Immature natural killer cell (primary cell): ENCODE measurements around the gene GNG8. TPM values are rescaled to one million over a fixed set of nuclear protein-coding genes. Genes with fewer than 3 reads are reported as not detected.

Source experiments
- DNase-seq, 3 donors: peaks; one replicate each; pipeline ENCODE4 v3.0.0; 2022; ENCODE audit warnings: mixed read lengths in 1 of 3
- H3K27ac Mint-ChIP-seq, 6 donors: one replicate each; pipeline ENCODE4 v1.8.0; 2020; ENCODE audit warnings: mixed read lengths in 6 of 6, mild to moderate bottlenecking in 5 of 6, inconsistent platforms in 4 of 6, moderate library complexity in 3 of 6
- H3K27me3 Mint-ChIP-seq, 3 donors: one replicate each; pipeline ENCODE4 v1.8.0; 2020 to 2021; ENCODE audit warnings: low read depth in 3 of 3, mild to moderate bottlenecking in 3 of 3, mixed read lengths in 3 of 3, moderate library complexity in 3 of 3, inconsistent platforms in 1 of 3
- H3K36me3 Mint-ChIP-seq, 3 donors: one replicate each; pipeline ENCODE4 v1.8.0; 2020; ENCODE audit warnings: mixed read lengths in 3 of 3, inconsistent platforms in 2 of 3, mild to moderate bottlenecking in 2 of 3
- H3K4me1 Mint-ChIP-seq, 2 donors: one replicate each; pipeline ENCODE4 v1.8.0; 2020; ENCODE audit warnings: inconsistent platforms in 2 of 2, mild to moderate bottlenecking in 2 of 2, mixed read lengths in 2 of 2, moderate library complexity in 1 of 2
- H3K4me3 Mint-ChIP-seq, 5 donors: one replicate each; pipeline ENCODE4 v1.8.0; 2020; ENCODE audit warnings: mild to moderate bottlenecking in 5 of 5, mixed read lengths in 5 of 5, inconsistent platforms in 3 of 5, moderate library complexity in 3 of 5
- H3K9me3 Mint-ChIP-seq, 6 donors: one replicate each; pipeline ENCODE4 v1.8.0; 2020; ENCODE audit warnings: mild to moderate bottlenecking in 6 of 6, mixed read lengths in 6 of 6, inconsistent platforms in 4 of 6, moderate library complexity in 3 of 6
- polyA plus RNA-seq, 3 donors: library from polyadenylated mRNA; unstranded; fragments of 300-500 nt; fragmentation: Illumina TruSeq; gene quantifications; one replicate each; pipeline ENCODE4 v1.2.3, GENCODE V29; 2021

The GNG8 gene
- polyA plus RNA-seq, 3 donors from 2014 or later, result not detected

- Mint-ChIP-seq H3K27ac (peak overlapping the region in 2 of 6 donors; percentile 35 to 43), H3K4me1 (peaks cover 32 to 36% of the 10 kb centered on the region in 2 donors), H3K4me3 (no peak overlapping the region), H3K36me3 (peaks cover 12 to 31% (median 19%) of the 10 kb centered on the region in 3 donors), H3K27me3 (peaks cover 2 to 6% (median 3%) of the 10 kb centered on the region in 3 donors), H3K9me3 (no peaks in the 10 kb centered on the region)
- no peak for DNase-seq
These were observed 26.2 kb downstream of the GNG8 start for GRCh38 chr19:46609511-46610412.

GRCh38 chr19:46608581-46609345 lies 27.2 kb downstream of the GNG8 start:
- peak overlapping the region in 2 of 6 donors; percentile 43 to 50 for H3K27ac Mint-ChIP-seq
- DNase-seq, result no peak
- no peaks in the 10 kb centered on the region for H3K9me3 Mint-ChIP-seq
- H3K4me3 Mint-ChIP-seq, result no peak overlapping the region
- H3K4me1 Mint-ChIP-seq, result peaks cover 28 to 31% of the 10 kb centered on the region in 2 donors
- peaks cover 2 to 6% (median 3%) of the 10 kb centered on the region in 3 donors for H3K27me3 Mint-ChIP-seq
- H3K36me3 Mint-ChIP-seq, result peaks cover 12 to 31% (median 19%) of the 10 kb centered on the region in 3 donors

- H3K27me3 Mint-ChIP-seq, result peaks cover 2 to 6% (median 3%) of the 10 kb centered on the region in 3 donors
These were observed 27.8 kb downstream of the GNG8 start for GRCh38 chr19:46608178-46608577.

GRCh38 chr19:46607448-46607841 lies 28.6 kb downstream of the GNG8 start:
- Mint-ChIP-seq H3K27me3 (peaks cover 2 to 4% (median 4%) of the 10 kb centered on the region in 3 donors), H3K27ac (no peak overlapping the region), H3K36me3 (peaks cover 12 to 31% (median 19%) of the 10 kb centered on the region in 3 donors), H3K9me3 (no peaks in the 10 kb centered on the region), H3K4me3 (no peak overlapping the region), H3K4me1 (peaks cover 37 to 43% of the 10 kb centered on the region in 2 donors)
- DNase-seq, result no peak

More at GRCh38 chr19:46608178-46608577, 27.8 kb downstream of the GNG8 start:
- Mint-ChIP-seq H3K4me3 (no peak overlapping the region), H3K9me3 (no peaks in the 10 kb centered on the region), H3K4me1 (peaks cover 33 to 37% of the 10 kb centered on the region in 2 donors), H3K27ac (no peak overlapping the region), H3K36me3 (peaks cover 12 to 31% (median 19%) of the 10 kb centered on the region in 3 donors)
- no peak for DNase-seq

GRCh38 chr19:46606681-46607447 lies 29.1 kb downstream of the GNG8 start:
- Mint-ChIP-seq H3K4me1 (peaks cover 37 to 43% of the 10 kb centered on the region in 2 donors), H3K4me3 (no peak overlapping the region), H3K27me3 (peaks cover 1 to 7% (median 6%) of the 10 kb centered on the region in 3 donors), H3K27ac (peak overlapping the region in 1 of 6 donors; percentile 55), H3K36me3 (peaks cover 12 to 31% (median 19%) of the 10 kb centered on the region in 3 donors), H3K9me3 (no peaks in the 10 kb centered on the region)
- DNase-seq, result no peak

- DNase-seq, result no peak
- peaks cover 30 to 36% of the 10 kb centered on the region in 2 donors for H3K4me1 Mint-ChIP-seq
- peak overlapping the region in 2 of 5 donors; percentile 5 to 6 for H3K4me3 Mint-ChIP-seq
- H3K36me3 Mint-ChIP-seq, result peaks cover 12 to 31% (median 19%) of the 10 kb centered on the region in 3 donors
- H3K9me3 Mint-ChIP-seq, result no peaks in the 10 kb centered on the region
- H3K27me3 Mint-ChIP-seq, result peaks cover 0 to 8% (median 7%) of the 10 kb centered on the region in 3 donors
- H3K27ac Mint-ChIP-seq, result peak overlapping the region in 1 of 6 donors; percentile 49
These were observed 30.0 kb downstream of the GNG8 start for GRCh38 chr19:46606019-46606418.

- DNase-seq, result no peak
- H3K36me3 Mint-ChIP-seq, result peaks cover 12 to 28% (median 19%) of the 10 kb centered on the region in 3 donors
- no peaks in the 10 kb centered on the region for H3K9me3 Mint-ChIP-seq
- peaks cover 25 to 31% of the 10 kb centered on the region in 2 donors for H3K4me1 Mint-ChIP-seq
- peaks cover 6 to 14% (median 13%) of the 10 kb centered on the region in 3 donors for H3K27me3 Mint-ChIP-seq
- H3K4me3 Mint-ChIP-seq, result peak overlapping the region in 1 of 5 donors; percentile 6
- peak overlapping the region in 2 of 6 donors; percentile 49 to 55 for H3K27ac Mint-ChIP-seq
These were observed 30.6 kb downstream of the GNG8 start for GRCh38 chr19:46605356-46605821.

GRCh38 chr19:46604781-46605355 lies 31.1 kb downstream of the GNG8 start:
- Mint-ChIP-seq H3K27me3 (peaks cover 8 to 14% (median 13%) of the 10 kb centered on the region in 3 donors), H3K27ac (peak overlapping the region in 1 of 6 donors; percentile 55), H3K4me3 (no peak overlapping the region), H3K9me3 (no peaks in the 10 kb centered on the region), H3K36me3 (peaks cover 12 to 24% (median 19%) of the 10 kb centered on the region in 3 donors), H3K4me1 (peaks cover 27 to 36% of the 10 kb centered on the region in 2 donors)
- DNase-seq, result no peak

GRCh38 chr19:46603752-46604231 lies 32.2 kb downstream of the GNG8 start:
- H3K27ac Mint-ChIP-seq, result peak overlapping the region; percentile 90 to 100 (median 94)
- H3K36me3 Mint-ChIP-seq, result peaks cover 6 to 15% (median 14%) of the 10 kb centered on the region in 3 donors
- H3K4me1 Mint-ChIP-seq, result peaks cover 29 to 35% of the 10 kb centered on the region in 2 donors
- peaks cover 0 to 4% (median 0%) of the 10 kb centered on the region in 6 donors for H3K9me3 Mint-ChIP-seq
- H3K4me3 Mint-ChIP-seq, result peak overlapping the region; percentile 95 to 100 (median 100)
- peaks cover 8 to 14% (median 13%) of the 10 kb centered on the region in 3 donors for H3K27me3 Mint-ChIP-seq
- DNase-seq, result no peak

- no peak for DNase-seq
These were observed 32.8 kb downstream of the GNG8 start for GRCh38 chr19:46603195-46603637.

GRCh38 chr19:46602392-46603194 lies 33.4 kb downstream of the GNG8 start:
- DNase-seq, result peak; percentile 11 to 27 (median 26)
- Mint-ChIP-seq H3K27ac (peak overlapping the region; percentile 90 to 100 (median 94)), H3K36me3 (peaks cover 7 to 16% (median 10%) of the 10 kb centered on the region in 3 donors), H3K4me1 (peaks cover 29 to 34% of the 10 kb centered on the region in 2 donors), H3K4me3 (peak overlapping the region; percentile 95 to 100 (median 100)), H3K27me3 (peaks cover 8 to 15% (median 13%) of the 10 kb centered on the region in 3 donors), H3K9me3 (peaks cover 0 to 15% (median 6%) of the 10 kb centered on the region in 6 donors)

More at GRCh38 chr19:46603195-46603637, 32.8 kb downstream of the GNG8 start:
- peak overlapping the region; percentile 90 to 100 (median 94) for H3K27ac Mint-ChIP-seq
- peaks cover 8 to 16% (median 13%) of the 10 kb centered on the region in 3 donors for H3K27me3 Mint-ChIP-seq
- peaks cover 29 to 35% of the 10 kb centered on the region in 2 donors for H3K4me1 Mint-ChIP-seq
- H3K4me3 Mint-ChIP-seq, result peak overlapping the region; percentile 95 to 100 (median 100)
- H3K36me3 Mint-ChIP-seq, result peaks cover 8 to 19% (median 15%) of the 10 kb centered on the region in 3 donors
- H3K9me3 Mint-ChIP-seq, result peaks cover 0 to 9% (median 4%) of the 10 kb centered on the region in 6 donors
